SK-N-SH (cell line): ENCODE results near the gene SYNPO2. TPM values are rescaled to one million over a fixed set of nuclear protein-coding genes. Genes with fewer than 3 reads are reported as not detected.
"Not testable (repeated sequence)": the region's sequence is repeated elsewhere in the genome, so short reads cannot be mapped to it uniquely, and the experiment has no call there.

Experiments
- CTCF ChIA-PET: fragments of 300-600, 350-600 bp; formaldehyde crosslinking; extraction: SDS; loops from one replicate; lab custom pipeline; 2021; lab: Yijun Ruan, JAX
- POLR2A ChIA-PET: fragments of 350-600 bp; sonication (Branson Sonifier 250); formaldehyde crosslinking; extraction: SDS; loops from one replicate; lab custom pipeline; 2020; ENCODE audit warnings: antibody characterized with exemption, inconsistent platforms; lab: Yijun Ruan, JAX
- DNase-seq: peaks from one replicate; pipeline ENCODE4 v3.0.0; 2012
- H2AFZ ChIP-seq: fragments of 200-600 bp; sonication (generic); 2 replicates; pipeline ENCODE4 v1.8.1; 2016; ENCODE audit warnings: antibody characterized with exemption, mild to moderate bottlenecking, low read depth
- H3F3A ChIP-seq: fragments of 200-600 bp; sonication (generic); replicated peaks from 2 replicates; pipeline ENCODE3; 2016; ENCODE audit warnings: antibody characterized with exemption, mild to moderate bottlenecking; ENCODE audit not compliant: insufficient read depth
- H3K27ac ChIP-seq, 2 experiments: fragments of 200-500 bp in 1 of 2; fragments of 200-600 bp in 1 of 2; sonication (Bioruptor generic) in 1 of 2; sonication (generic), shearing (Covaris generic) in 1 of 2; 2 replicates each; pipeline versions ENCODE4 v1.5.1 to v1.6.1; 2014 to 2016; ENCODE audit warnings: low read depth in 2 of 2, inconsistent platforms in 1 of 2, low read length in 1 of 2, mild to moderate bottlenecking in 1 of 2, mixed read lengths in 1 of 2
- H3K27me3 ChIP-seq: fragments of 200-600 bp; sonication (generic), shearing (Covaris generic); 2 replicates; pipeline ENCODE4 v1.6.1; 2016; ENCODE audit warnings: mixed run types; ENCODE audit not compliant: insufficient read depth
- H3K36me3 ChIP-seq, 2 experiments: fragments of 200-500 bp in 1 of 2; fragments of 200-600 bp in 1 of 2; sonication (Bioruptor generic) in 1 of 2; sonication (generic) in 1 of 2; replicated peaks in 1 of 2; 2 replicates each; pipeline versions ENCODE3 to v1.5.1; 2014 to 2016; ENCODE audit warnings: low read length in 1 of 2, mild to moderate bottlenecking in 1 of 2; ENCODE audit not compliant: insufficient read depth in 2 of 2, control insufficient read depth in 1 of 2
- H3K4me1 ChIP-seq, 2 experiments: fragments of 200-500 bp in 1 of 2; fragments of 200-600 bp in 1 of 2; sonication (Bioruptor generic) in 1 of 2; sonication (generic), shearing (Covaris generic) in 1 of 2; 2 replicates each; pipeline versions ENCODE4 v1.5.1 to v1.6.1; 2014 to 2016; ENCODE audit warnings: low read depth in 1 of 2, low read length in 1 of 2, mixed run types in 1 of 2; ENCODE audit not compliant: insufficient read depth in 2 of 2, control insufficient read depth in 1 of 2
- H3K4me2 ChIP-seq: fragments of 200-600 bp; sonication (generic), shearing (Covaris generic); 2 replicates; pipeline ENCODE4 v1.6.1; 2017; ENCODE audit warnings: mixed run types
- H3K4me3 ChIP-seq, 2 experiments: fragments of 200-500 bp in 1 of 2; fragments of 200-600 bp in 1 of 2; sonication (Bioruptor generic) in 1 of 2; sonication (generic), shearing (Covaris generic) in 1 of 2; 2 replicates each; pipeline versions ENCODE4 v1.5.1 to v1.8.1; 2014 to 2016; ENCODE audit warnings: low read depth in 2 of 2, inconsistent platforms in 1 of 2, low read length in 1 of 2, mild to moderate bottlenecking in 1 of 2, mixed read lengths in 1 of 2, moderate library complexity in 1 of 2
- H3K79me2 ChIP-seq: fragments of 200-600 bp; sonication (generic); 2 replicates; pipeline ENCODE4 v1.8.1; 2017; ENCODE audit warnings: mild to moderate bottlenecking; ENCODE audit not compliant: insufficient read depth
- H3K9ac ChIP-seq: fragments of 200-600 bp; sonication (generic); 2 replicates; pipeline ENCODE4 v1.6.1; 2017; ENCODE audit warnings: mixed run types
- H3K9me2 ChIP-seq: fragments of 200-600 bp; sonication (generic); 2 replicates; pipeline ENCODE4 v1.6.1; 2017; ENCODE audit warnings: mixed run types
- H3K9me3 ChIP-seq: fragments of 200-600 bp; sonication (generic); 2 replicates; pipeline ENCODE4 v1.6.1; 2017; ENCODE audit warnings: mixed run types, mild to moderate bottlenecking, moderate library complexity
- H4K20me1 ChIP-seq: fragments of 200-600 bp; sonication (generic); 2 replicates; pipeline ENCODE4 v1.6.1; 2017; ENCODE audit warnings: mild to moderate bottlenecking, mixed run types; ENCODE audit not compliant: insufficient read depth
- CHD2 ChIP-seq: fragments of 150-350 bp; IDR thresholded peaks from 2 replicates; pipeline ENCODE4 v1.6.1; 2018; ENCODE audit warnings: low read length; ENCODE audit not compliant: partially characterized antibody
- GABPA ChIP-seq: IDR thresholded peaks from 2 replicates; pipeline ENCODE4 v1.4.0; 2012; ENCODE audit warnings: low read depth, mild to moderate bottlenecking
- GATA2 ChIP-seq: sonication (generic); formaldehyde crosslinking; IDR thresholded peaks from 2 replicates; pipeline ENCODE4 v1.5.0; 2020; ENCODE audit warnings: mild to moderate bottlenecking, missing genetic modification reagents
- SIN3A ChIP-seq: IDR thresholded peaks from 2 replicates; pipeline ENCODE4 v1.6.1; 2012; ENCODE audit warnings: low read depth, mild to moderate bottlenecking, low read length, moderate library complexity, borderline replicate concordance
- TCF12 ChIP-seq: IDR thresholded peaks from 2 replicates; pipeline ENCODE4 v1.4.0; 2012
- WGBS: methylation state at CpG from one replicate; pipeline ENCODE4 v1.1.6; 2017; ENCODE audit warnings: low lambda C conversion rate; 5-methylcytosine and 5-hydroxymethylcytosine counted together
- polyA plus RNA-seq, 3 experiments: library from polyadenylated mRNA; depleted of rRNA; stranded (reverse); fragments of >200 nt; gene quantifications; 2 replicates each; pipeline ENCODE4 v1.2.3, GENCODE V29; 2012
- TF ChIP-seq, protein P1 (sequence below): IDR thresholded peaks from 2 replicates; pipeline ENCODE4 v1.6.1; 2012; ENCODE audit warnings: mild to moderate bottlenecking, low read depth, low read length, moderate library complexity
- TF ChIP-seq, protein P2 (sequence below): IDR thresholded peaks from 2 replicates; pipeline ENCODE4 v1.4.0; 2012; ENCODE audit warnings: low read depth, borderline replicate concordance

The SYNPO2 gene
- polyA plus RNA-seq, 1 of the 3 experiments (the other 2 are of a cell fraction): 7.2 TPM

DNA sequence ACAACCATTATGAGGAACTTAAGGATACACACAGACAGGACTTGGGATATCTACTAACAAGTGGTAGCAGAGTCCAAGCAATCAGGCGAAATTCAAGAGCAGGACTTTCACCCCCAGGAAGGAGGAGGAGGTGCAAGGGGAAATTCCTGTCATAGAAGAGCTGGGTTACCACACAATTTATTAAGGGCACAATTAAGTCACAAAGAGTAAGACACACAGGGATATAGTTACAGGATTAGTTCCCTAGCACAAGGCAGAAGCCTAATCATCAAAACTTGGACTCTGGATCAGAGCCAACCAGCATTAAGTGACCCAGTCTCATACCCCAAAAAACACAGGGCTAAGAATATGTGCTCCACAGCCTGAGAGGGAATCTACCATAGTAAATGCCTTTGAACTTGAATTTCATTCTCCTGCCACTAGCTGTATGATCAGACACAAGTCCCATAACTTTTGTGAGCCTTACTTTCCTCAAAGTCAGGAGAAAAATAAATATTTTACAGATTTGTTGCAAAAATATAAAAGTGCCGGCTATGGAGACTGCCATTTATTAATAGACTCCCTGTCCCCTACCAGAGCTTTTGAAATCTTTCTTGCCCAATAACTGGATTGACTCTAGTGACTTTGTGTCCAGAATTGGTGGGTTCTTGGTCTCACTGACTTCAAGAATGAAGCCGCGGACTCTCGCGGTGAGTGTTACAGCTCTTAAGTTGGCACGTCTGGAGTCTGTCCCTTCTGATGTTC, 87.0 kb downstream of the SYNPO2 start (continued):
- TF ChIP-seq, protein P1, sequence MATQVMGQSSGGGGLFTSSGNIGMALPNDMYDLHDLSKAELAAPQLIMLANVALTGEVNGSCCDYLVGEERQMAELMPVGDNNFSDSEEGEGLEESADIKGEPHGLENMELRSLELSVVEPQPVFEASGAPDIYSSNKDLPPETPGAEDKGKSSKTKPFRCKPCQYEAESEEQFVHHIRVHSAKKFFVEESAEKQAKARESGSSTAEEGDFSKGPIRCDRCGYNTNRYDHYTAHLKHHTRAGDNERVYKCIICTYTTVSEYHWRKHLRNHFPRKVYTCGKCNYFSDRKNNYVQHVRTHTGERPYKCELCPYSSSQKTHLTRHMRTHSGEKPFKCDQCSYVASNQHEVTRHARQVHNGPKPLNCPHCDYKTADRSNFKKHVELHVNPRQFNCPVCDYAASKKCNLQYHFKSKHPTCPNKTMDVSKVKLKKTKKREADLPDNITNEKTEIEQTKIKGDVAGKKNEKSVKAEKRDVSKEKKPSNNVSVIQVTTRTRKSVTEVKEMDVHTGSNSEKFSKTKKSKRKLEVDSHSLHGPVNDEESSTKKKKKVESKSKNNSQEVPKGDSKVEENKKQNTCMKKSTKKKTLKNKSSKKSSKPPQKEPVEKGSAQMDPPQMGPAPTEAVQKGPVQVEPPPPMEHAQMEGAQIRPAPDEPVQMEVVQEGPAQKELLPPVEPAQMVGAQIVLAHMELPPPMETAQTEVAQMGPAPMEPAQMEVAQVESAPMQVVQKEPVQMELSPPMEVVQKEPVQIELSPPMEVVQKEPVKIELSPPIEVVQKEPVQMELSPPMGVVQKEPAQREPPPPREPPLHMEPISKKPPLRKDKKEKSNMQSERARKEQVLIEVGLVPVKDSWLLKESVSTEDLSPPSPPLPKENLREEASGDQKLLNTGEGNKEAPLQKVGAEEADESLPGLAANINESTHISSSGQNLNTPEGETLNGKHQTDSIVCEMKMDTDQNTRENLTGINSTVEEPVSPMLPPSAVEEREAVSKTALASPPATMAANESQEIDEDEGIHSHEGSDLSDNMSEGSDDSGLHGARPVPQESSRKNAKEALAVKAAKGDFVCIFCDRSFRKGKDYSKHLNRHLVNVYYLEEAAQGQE: no peak
- no peak for TF ChIP-seq SIN3A
- TF ChIP-seq, protein P2, sequence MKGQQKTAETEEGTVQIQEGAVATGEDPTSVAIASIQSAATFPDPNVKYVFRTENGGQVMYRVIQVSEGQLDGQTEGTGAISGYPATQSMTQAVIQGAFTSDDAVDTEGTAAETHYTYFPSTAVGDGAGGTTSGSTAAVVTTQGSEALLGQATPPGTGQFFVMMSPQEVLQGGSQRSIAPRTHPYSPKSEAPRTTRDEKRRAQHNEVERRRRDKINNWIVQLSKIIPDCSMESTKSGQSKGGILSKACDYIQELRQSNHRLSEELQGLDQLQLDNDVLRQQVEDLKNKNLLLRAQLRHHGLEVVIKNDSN: no peak
- no peak for TF ChIP-seq TCF12
- no peak for TF ChIP-seq GATA2
- TF ChIP-seq GABPA: no peak
- no peak for TF ChIP-seq CHD2

DNA sequence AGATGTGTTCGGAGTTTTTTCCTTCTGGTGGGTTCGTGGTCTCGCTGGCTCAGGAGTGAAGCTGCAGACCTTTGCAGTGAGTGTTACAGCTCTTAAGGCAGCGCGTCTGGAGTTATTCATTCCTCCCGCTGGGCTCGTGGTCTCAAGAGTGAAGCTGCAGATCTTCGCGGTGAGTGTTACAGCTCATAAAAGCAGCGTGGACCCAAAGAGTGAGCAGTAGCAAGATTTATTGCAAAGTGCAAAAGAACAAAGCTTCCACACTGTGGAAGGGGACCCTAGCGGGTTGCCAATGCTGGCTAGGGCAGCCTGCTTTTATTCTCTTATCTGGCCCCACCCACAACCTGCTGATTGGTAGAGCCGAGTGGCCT, 87.5 kb downstream of the SYNPO2 start:
- H4K20me1 ChIP-seq, H3K36me3 ChIP-seq, H2AFZ ChIP-seq, H3K9me2 ChIP-seq, DNase-seq, H3K9ac ChIP-seq, POLR2A ChIA-PET, H3K4me3 ChIP-seq, H3K27me3 ChIP-seq, H3K9me3 ChIP-seq, CTCF ChIA-PET, H3K27ac ChIP-seq, H3K4me2 ChIP-seq, H3K79me2 ChIP-seq: not testable (repeated sequence)
- Histone ChIP-seq H3K4me1 (peaks cover 8 to 10% of the 10 kb centered on the region in 2 experiments; a peak in 3 of 4 replicates), H3F3A (peaks cover 11% of the 10 kb centered on the region)
- 96% methylated on average over 11 of the region's 12 CpGs for WGBS

DNA sequence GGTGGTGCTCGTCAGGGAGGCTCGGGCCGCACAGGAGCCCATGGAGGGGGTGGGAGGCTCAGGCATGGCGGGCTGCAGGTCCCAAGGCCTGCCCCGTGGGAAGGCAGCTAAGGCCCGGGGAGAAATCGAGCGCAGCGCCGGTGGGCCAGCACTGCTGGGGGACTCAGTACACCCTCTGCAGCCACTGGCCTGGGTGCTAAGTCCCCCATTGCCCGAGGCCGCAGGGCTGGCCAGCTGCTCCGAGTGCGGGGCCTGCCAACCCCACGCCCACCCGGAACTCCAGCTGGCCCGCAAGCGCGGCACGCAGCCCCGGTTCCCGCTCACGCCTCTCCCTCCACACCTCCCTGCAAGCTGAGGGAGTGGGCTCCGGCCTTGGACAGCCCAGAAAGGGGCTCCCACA, 88.4 kb downstream of the SYNPO2 start:
- H3K9ac ChIP-seq, H3K79me2 ChIP-seq, H3K27me3 ChIP-seq, H3K9me3 ChIP-seq, DNase-seq, H3K9me2 ChIP-seq, POLR2A ChIA-PET, H3K36me3 ChIP-seq, H4K20me1 ChIP-seq, H2AFZ ChIP-seq, H3K4me3 ChIP-seq, H3K27ac ChIP-seq, H3K4me2 ChIP-seq: not testable (repeated sequence)
- CTCF ChIA-PET: interaction anchor here (0.6 to 1.4 kb wide), 2 partner anchors 86 to 797 kb away, joined by 3 read pairs; no protein-coding TSS in a partner anchor
- Histone ChIP-seq H3F3A (peaks cover 11% of the 10 kb centered on the region), H3K4me1 (peaks cover 10 to 13% of the 10 kb centered on the region in 2 experiments)
- 84% methylated on average over 8 of the region's 24 CpGs for WGBS
